Lower leg skin (tissue), 4 donors: ENCODE data around the gene PLGRKT. TPM values are rescaled to one million over a fixed set of nuclear protein-coding genes. Genes with fewer than 3 reads are reported as not detected.
"Not testable (repeated sequence)": the region's sequence is repeated elsewhere in the genome, so short reads cannot be mapped to it uniquely, and the experiment has no call there.

ENCODE experiments used
- DNase-seq, 2 donors: peaks; one replicate each; pipeline ENCODE4 v3.0.0-alpha.2; 2019; ENCODE audit warnings: low spot score in 2 of 2
- H3K4me3 ChIP-seq: fragments of 200-600 bp; sonication (generic); 2 replicates; pipeline ENCODE4 v1.5.1; 2017; ENCODE audit warnings: mild to moderate bottlenecking, low read depth; ENCODE audit not compliant: poor library complexity, severe bottlenecking
- POLR2A ChIP-seq, 2 donors: fragments of 450-650 bp; IDR thresholded peaks; one replicate each; pipeline ENCODE4 v1.6.1; 2016 to 2017; ENCODE audit warnings: antibody characterized with exemption in 2 of 2, mild to moderate bottlenecking in 1 of 2, moderate library complexity in 1 of 2
- WGBS, 2 donors: methylation state at CpG; one replicate each; pipeline ENCODE4 v1.1.5; 2018; 5-methylcytosine and 5-hydroxymethylcytosine counted together
- intact Hi-C: fragments of 100-400 bp; cut with DNase I; formaldehyde crosslinking; loops from one replicate; pipeline ENCODE4 v1.15.0; 2023; ENCODE audit warnings: low total_unique reads
- total RNA-seq, 4 donors: library from RNA; depleted of rRNA; stranded (reverse); fragments of >200 nt; gene quantifications; one replicate each; pipeline ENCODE4 v1.1.0, GENCODE V29; 2016
- TF ChIP-seq, protein P1 (sequence below), 3 donors: fragments of 450-650 bp; IDR thresholded peaks; one replicate each; pipeline ENCODE4 v1.5.1; 2016; ENCODE audit warnings: antibody characterized with exemption in 3 of 3, mild to moderate bottlenecking in 3 of 3, moderate library complexity in 2 of 3

Gene PLGRKT
- total RNA-seq, 4 donors from 2014 or later = 6.1 to 15.3 (median 9.1) TPM

DNA sequence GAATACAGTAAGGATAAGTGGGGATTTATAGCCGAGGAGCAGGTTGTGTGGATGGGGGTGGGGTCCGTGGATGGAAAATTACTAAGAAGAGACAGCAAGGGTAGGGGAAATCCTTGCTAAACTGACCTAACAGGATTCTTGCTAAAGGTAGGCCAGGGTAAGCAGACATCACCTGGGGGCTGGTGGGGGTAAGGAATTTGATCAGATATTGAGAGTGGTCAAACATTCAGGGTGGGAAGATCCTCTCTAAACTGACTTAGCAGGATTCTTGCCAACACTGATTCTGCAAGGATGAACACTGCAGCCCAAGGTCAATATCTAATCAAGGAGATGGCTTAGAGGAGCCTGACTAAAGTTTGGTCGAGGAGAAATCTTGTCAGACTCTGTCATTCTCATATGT lies 2.7 kb upstream of the PLGRKT start:
- 67 to 79% methylated on average over 3 of the region's 3 CpGs for WGBS, 2 donors
- TF ChIP-seq, protein P1, sequence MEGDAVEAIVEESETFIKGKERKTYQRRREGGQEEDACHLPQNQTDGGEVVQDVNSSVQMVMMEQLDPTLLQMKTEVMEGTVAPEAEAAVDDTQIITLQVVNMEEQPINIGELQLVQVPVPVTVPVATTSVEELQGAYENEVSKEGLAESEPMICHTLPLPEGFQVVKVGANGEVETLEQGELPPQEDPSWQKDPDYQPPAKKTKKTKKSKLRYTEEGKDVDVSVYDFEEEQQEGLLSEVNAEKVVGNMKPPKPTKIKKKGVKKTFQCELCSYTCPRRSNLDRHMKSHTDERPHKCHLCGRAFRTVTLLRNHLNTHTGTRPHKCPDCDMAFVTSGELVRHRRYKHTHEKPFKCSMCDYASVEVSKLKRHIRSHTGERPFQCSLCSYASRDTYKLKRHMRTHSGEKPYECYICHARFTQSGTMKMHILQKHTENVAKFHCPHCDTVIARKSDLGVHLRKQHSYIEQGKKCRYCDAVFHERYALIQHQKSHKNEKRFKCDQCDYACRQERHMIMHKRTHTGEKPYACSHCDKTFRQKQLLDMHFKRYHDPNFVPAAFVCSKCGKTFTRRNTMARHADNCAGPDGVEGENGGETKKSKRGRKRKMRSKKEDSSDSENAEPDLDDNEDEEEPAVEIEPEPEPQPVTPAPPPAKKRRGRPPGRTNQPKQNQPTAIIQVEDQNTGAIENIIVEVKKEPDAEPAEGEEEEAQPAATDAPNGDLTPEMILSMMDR (IDR thresholded peaks at IDR 0.05) = no peak
- TF ChIP-seq POLR2A (IDR thresholded peaks at IDR 0.05) = no peak
- DNase-seq = no peak
- H3K4me3 ChIP-seq = no peak overlapping the region
- intact Hi-C loops = loop anchor here (10.0 kb wide), 1 partner anchor 154 kb away; no protein-coding TSS in a partner anchor

DNA sequence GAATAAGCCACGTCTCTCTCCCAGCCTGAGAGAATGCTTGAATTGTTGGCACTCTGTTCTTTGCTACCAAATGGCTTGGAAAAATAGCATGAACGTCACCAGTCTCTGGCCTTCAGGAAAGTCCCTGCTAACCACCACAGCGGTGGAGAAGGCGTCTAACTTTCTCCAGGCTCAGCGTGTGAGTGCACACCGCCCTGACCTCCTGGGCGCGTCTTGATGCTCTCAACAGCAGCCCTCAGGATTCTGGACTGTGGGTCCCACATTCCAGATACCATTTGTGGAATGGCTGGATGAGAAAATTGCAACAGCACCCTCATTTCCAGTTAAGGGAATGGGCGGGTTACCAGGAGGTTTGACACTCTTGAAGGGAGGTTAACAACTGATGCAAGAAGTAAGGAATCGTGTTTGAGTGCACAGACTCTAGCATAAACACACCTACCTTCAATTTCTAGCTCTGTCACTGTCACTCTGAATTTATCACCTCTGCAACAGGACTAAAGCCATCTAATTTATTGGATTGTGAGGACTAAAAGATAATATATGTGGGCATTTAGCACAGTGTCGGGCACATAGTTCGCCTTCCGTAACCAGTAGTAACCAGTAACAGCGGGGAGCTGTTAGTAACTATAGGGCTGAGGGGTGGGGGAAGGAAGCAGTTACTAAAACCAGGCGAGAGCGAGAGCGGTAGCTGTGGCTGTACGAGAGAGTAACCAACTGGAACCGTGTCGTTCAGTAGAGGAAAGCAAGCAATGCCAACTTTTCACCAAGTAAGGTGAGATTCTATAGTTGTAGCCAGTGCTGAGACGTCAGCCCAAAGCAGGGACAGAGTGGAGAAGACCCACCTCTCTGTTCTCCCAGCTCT lies 807 bp upstream of the PLGRKT start:
- WGBS, 2 donors = 60 to 69% methylated on average over 21 of the region's 21 CpGs
- H3K4me3 ChIP-seq = no peak overlapping the region
- intact Hi-C loops = no loop called here
- no peak for TF ChIP-seq POLR2A (IDR thresholded peaks at IDR 0.05)
- TF ChIP-seq, protein P1 (IDR thresholded peaks at IDR 0.05) = no peak
- no peak for DNase-seq

DNA sequence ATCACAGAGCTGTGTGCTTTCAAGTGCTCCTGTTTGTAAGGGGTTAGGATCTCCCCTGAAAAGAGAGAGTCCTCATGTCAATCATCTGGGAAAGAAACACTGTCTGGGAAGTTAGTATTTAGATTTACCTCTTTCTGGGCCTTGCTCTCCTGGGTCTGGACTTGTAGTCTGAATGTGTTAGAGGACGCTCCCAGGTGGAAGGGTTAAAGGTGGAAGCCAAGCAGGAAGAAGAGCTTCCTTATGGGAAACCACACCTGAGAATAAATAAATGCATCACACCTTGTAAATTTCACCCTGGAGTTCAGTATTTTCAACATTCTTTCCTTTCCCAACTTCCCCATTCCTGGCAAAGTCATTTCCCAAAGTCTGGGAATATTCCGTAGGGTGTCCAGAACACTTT lies 1.3 kb downstream of the PLGRKT start:
- no peak for DNase-seq
- H3K4me3 ChIP-seq = no peak overlapping the region
- intact Hi-C loops = no loop called here
- 75 to 76% methylated on average over 2 of the region's 2 CpGs for WGBS, 2 donors
- TF ChIP-seq, protein P1 (IDR thresholded peaks at IDR 0.05) = no peak
- TF ChIP-seq POLR2A (IDR thresholded peaks at IDR 0.05) = no peak

DNA sequence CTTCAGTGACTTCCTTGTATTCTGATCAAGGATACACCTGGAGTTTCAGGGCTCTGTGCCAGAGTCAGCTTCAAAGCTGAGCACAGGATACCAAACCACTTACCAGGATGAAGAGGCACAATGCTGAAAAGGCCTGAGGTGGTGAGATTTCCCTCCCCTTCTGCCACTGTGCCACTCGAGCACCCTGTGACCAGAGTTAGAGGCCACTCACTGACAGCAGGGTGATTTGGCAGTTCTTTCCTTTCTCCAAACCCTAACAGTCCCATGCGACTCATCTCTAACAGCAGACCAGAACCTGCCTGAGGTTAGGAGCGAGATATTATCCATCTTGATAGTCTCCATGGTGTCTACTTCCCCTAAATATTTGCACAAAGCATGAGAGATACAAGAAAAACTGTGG lies 1.8 kb downstream of the PLGRKT start:
- no peak for DNase-seq
- no peak overlapping the region for H3K4me3 ChIP-seq
- intact Hi-C loops = no loop called here
- no peak for TF ChIP-seq POLR2A (IDR thresholded peaks at IDR 0.05)
- TF ChIP-seq, protein P1 (IDR thresholded peaks at IDR 0.05) = no peak
- 74 to 88% methylated on average over 3 of the region's 3 CpGs for WGBS, 2 donors

DNA sequence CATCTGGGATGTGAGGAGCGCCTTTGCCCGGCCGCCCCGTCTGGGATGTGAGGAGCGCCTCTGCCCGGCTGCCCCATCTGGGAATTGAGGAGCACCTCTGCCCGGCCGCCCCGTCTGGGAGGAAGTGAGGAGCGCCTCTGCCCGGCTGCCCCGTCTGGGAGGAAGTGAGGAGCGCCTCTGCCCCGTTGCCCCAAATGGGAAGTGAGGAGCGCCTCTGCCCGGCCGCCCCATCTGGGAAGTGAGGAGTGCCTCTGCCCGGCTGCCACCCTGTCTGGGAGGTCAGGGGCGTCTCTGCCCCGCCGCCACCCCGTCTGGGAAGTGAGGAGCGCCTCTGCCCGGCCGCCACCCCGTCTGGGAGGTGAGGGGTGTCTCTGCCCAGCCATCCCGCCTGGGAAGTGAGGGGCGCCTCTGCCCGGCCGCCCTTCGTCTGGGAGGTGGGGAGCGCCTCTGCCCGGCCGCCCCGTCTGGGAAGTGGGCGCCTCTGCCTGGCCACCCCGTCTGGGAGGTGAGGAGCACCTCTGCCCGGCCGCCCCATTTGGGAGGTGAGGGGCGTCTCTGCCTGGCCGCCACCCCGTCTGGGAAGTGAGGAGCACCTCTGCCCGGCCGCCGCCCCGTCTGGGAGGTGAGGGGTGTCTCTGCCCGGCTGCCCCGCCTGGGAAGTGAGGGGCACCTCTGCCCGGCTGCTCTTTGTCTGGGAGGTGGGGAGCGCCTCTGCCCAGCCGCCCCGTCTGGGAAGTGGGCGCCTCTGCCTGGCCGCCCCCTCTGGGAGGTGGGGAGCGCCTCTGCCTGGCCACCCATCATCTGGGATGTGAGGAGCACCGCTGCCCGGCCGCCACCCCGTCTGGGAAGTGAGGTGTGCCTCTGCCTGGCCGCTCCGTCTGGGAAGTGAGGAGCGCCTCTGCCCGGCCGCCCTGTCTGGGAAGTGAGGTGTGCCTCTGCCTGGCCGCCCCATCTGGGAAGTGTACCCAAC lies 3.6 kb downstream of the PLGRKT start:
- H3K4me3 ChIP-seq, intact Hi-C loops, DNase-seq: not testable (repeated sequence)
- 95% methylated on average over 31 to 62 of the region's 65 CpGs for WGBS, 2 donors

DNA sequence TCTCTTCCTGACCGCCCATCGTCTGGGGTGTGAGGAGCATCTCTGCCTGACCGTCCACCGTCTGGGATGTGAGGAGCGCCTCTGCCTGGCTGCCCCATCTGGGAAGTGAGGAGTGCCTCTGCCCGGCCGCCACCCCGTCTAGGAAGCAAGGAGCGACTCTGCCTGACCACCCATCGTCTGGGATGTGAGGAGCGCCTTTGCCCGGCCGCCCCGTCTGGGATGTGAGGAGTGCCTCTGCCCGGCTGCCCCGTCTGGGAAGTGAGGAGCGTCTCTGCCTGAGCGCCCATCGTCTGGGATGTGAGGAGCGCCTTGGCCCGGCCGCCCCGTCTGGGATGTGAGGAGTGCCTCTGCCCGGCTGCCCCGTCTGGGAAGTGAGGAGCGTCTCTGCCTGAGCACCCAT lies 4.4 kb downstream of the PLGRKT start:
- DNase-seq, intact Hi-C loops, H3K4me3 ChIP-seq: not testable (repeated sequence)
- 90 to 94% methylated on average over 15 to 22 of the region's 26 CpGs for WGBS, 2 donors

DNA sequence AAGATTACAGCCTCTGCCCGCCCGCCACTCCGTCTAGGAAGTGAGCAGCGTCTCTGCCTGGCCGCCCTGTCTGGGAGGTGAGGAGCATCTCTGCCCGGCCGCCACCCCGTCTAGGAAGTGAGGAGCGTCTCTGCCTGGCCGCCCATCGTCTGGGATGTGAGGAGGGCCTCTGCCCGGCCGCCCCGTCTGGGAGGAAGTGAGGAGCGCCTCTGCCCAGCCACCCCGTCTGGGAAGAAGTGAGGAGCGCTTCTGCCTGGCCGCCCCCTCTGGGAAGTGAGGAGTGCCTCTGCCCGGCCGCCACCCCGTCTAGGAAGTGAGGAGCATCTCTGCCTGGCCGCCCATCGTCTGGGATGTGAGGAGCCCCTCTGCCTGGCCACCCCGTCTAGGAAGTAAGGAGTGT lies 4.8 kb downstream of the PLGRKT start:
- DNase-seq, intact Hi-C loops, H3K4me3 ChIP-seq: not testable (repeated sequence)
- WGBS, 2 donors = 97 to 98% methylated on average over 9 to 24 of the region's 24 CpGs
